ENCODE measurements around the gene GBGT1.

DNA sequence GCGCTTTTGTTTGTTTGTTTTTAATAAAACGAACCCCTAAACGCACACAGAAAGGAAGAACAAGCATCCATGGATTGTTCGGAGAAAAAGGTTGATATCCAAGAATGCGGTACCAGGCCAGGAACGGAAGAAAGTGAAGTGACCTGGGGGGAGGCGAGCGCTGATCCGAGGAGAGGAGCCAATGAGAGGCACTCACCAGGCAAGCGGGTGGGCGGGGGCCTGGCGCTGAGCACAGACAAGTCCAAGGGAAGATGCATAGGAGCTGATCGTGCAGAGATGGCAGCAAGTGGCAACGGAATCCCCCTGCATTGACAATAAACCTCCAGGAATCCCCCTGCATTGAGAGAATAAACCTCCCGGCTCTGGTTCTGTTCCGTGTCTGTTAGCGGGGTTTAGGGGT, 36.9 kb upstream of the GBGT1 start:
- no peak for TF ChIP-seq POLR2A (IDR thresholded peaks at IDR 0.05)
- TF ChIP-seq, protein P1, sequence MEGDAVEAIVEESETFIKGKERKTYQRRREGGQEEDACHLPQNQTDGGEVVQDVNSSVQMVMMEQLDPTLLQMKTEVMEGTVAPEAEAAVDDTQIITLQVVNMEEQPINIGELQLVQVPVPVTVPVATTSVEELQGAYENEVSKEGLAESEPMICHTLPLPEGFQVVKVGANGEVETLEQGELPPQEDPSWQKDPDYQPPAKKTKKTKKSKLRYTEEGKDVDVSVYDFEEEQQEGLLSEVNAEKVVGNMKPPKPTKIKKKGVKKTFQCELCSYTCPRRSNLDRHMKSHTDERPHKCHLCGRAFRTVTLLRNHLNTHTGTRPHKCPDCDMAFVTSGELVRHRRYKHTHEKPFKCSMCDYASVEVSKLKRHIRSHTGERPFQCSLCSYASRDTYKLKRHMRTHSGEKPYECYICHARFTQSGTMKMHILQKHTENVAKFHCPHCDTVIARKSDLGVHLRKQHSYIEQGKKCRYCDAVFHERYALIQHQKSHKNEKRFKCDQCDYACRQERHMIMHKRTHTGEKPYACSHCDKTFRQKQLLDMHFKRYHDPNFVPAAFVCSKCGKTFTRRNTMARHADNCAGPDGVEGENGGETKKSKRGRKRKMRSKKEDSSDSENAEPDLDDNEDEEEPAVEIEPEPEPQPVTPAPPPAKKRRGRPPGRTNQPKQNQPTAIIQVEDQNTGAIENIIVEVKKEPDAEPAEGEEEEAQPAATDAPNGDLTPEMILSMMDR (IDR thresholded peaks at IDR 0.05), result no peak
